ENCODE results near the gene ZFP69B.
A peak's percentile ranks its signal among the peaks of the same experiment; 100 is the strongest.
"Not testable (repeated sequence)": the region's sequence is repeated elsewhere in the genome, so short reads cannot be mapped to it uniquely, and the experiment has no call there.

The ZFP69B gene

GRCh38 chr1:40478276-40478675, 28.0 kb downstream of the ZFP69B start:
- Mint-ChIP-seq H3K27me3 (ENCODE audit: low read depth, poor library complexity) (peaks cover 7% of the 10 kb centered on the region), H3K9me3 (peaks cover 62% of the 10 kb centered on the region), H3K4me3 (peak overlapping the region; percentile 86), H3K27ac (no peak overlapping the region), H3K4me1 (peaks cover 22% of the 10 kb centered on the region), H3K36me3 (ENCODE audit: low read depth) (peaks cover 53% of the 10 kb centered on the region)
- no peak for TF ChIP-seq CTCF (IDR thresholded peaks at IDR 0.05)
- DNase-seq, result no peak

- H3K36me3 Mint-ChIP-seq (ENCODE audit: low read depth), result peaks cover 61% of the 10 kb centered on the region
- H3K4me3 Mint-ChIP-seq, result peak overlapping the region; percentile 86
- TF ChIP-seq CTCF (IDR thresholded peaks at IDR 0.05), result no peak
- H3K9me3 Mint-ChIP-seq, result peaks cover 58% of the 10 kb centered on the region
- no peaks in the 10 kb centered on the region for H3K27me3 Mint-ChIP-seq (ENCODE audit: low read depth, poor library complexity)
- DNase-seq, result no peak
- H3K4me1 Mint-ChIP-seq, result peaks cover 22% of the 10 kb centered on the region
- H3K27ac Mint-ChIP-seq, result no peak overlapping the region
Measured at GRCh38 chr1:40479156-40479555, 28.9 kb downstream of the ZFP69B start.

- Mint-ChIP-seq H3K4me1 (no peaks in the 10 kb centered on the region), H3K4me3 (no peak overlapping the region), H3K9me3 (peaks cover 90% of the 10 kb centered on the region), H3K27ac (no peak overlapping the region), H3K27me3 (ENCODE audit: low read depth, poor library complexity) (peaks cover 10% of the 10 kb centered on the region), H3K36me3 (ENCODE audit: low read depth) (peaks cover 94% of the 10 kb centered on the region)
- no peak for DNase-seq
- TF ChIP-seq CTCF (IDR thresholded peaks at IDR 0.05), result no peak
Measured at GRCh38 chr1:40495315-40495903, 45.1 kb downstream of the ZFP69B start.

GRCh38 chr1:40502651-40503050, 52.4 kb downstream of the ZFP69B start:
- Mint-ChIP-seq H3K36me3 (ENCODE audit: low read depth) (peaks cover 88% of the 10 kb centered on the region), H3K9me3 (peaks cover 93% of the 10 kb centered on the region), H3K27me3 (ENCODE audit: low read depth, poor library complexity) (peaks cover 18% of the 10 kb centered on the region)
- H3K4me3 Mint-ChIP-seq, DNase-seq, H3K27ac Mint-ChIP-seq, H3K4me1 Mint-ChIP-seq: not testable (repeated sequence)

GRCh38 chr1:40507973-40508372, 57.7 kb downstream of the ZFP69B start:
- Mint-ChIP-seq H3K9me3 (peaks cover 90% of the 10 kb centered on the region), H3K27me3 (ENCODE audit: low read depth, poor library complexity) (peaks cover 10% of the 10 kb centered on the region), H3K27ac (no peak overlapping the region), H3K4me1 (peaks cover 8% of the 10 kb centered on the region), H3K4me3 (peak overlapping the region; percentile 78), H3K36me3 (ENCODE audit: low read depth) (peaks cover 89% of the 10 kb centered on the region)
- TF ChIP-seq CTCF (IDR thresholded peaks at IDR 0.05), result no peak
- no peak for DNase-seq

GRCh38 chr1:40508375-40509341, 58.4 kb downstream of the ZFP69B start, which contains the start of gene EXO5:
Gene EXO5 (plus strand): TSS chr1:40508767. CDS start chr1:40514545, 5,778 bp downstream.
- peaks cover 88% of the 10 kb centered on the region for H3K36me3 Mint-ChIP-seq (ENCODE audit: low read depth)
- peaks cover 90% of the 10 kb centered on the region for H3K9me3 Mint-ChIP-seq
- H3K27me3 Mint-ChIP-seq (ENCODE audit: low read depth, poor library complexity), result peaks cover 10% of the 10 kb centered on the region
- peak; percentile 58 for DNase-seq
- no peak for TF ChIP-seq CTCF (IDR thresholded peaks at IDR 0.05)
- H3K4me1 Mint-ChIP-seq, result peaks cover 8% of the 10 kb centered on the region
- peak within 1 kb of the TSS; percentile 32 for H3K27ac Mint-ChIP-seq
- H3K4me3 Mint-ChIP-seq, result peak within 1 kb of the TSS; percentile 78
